Upper lobe of left lung (tissue), 4 donors: Measurements from ENCODE around the gene SPATS2.

ENCODE experiments used
- CTCF ChIP-seq, 6 experiments: fragments of 450-650 bp in 4 of 6; fragments of 200-600 bp in 2 of 6; sonication (generic) in 2 of 6; IDR thresholded peaks; one replicate each; pipeline ENCODE4 v1.5.1; 2016 to 2019; ENCODE audit warnings: antibody characterized with exemption in 6 of 6
- EP300 ChIP-seq, 4 donors: sonication (generic); formaldehyde crosslinking; IDR thresholded peaks; one replicate each; pipeline ENCODE4 v1.5.1; 2017; ENCODE audit warnings: antibody characterized with exemption in 4 of 4, control low read depth in 2 of 4
- POLR2A ChIP-seq, 4 donors: fragments of 450-650 bp; IDR thresholded peaks; one replicate each; pipeline ENCODE4 v1.5.1; 2016 to 2017; ENCODE audit warnings: antibody characterized with exemption in 4 of 4, mild to moderate bottlenecking in 2 of 4

GRCh38 chr12:49519574-49519936 is 152.3 kb downstream of the SPATS2 start:
- TF ChIP-seq EP300 (IDR thresholded peaks at IDR 0.05) (no peak), CTCF (IDR thresholded peaks at IDR 0.05) (no peak), POLR2A (IDR thresholded peaks at IDR 0.05) (no peak)
